ENCODE data around the gene PNMA3. TPM values are rescaled to one million over a fixed set of nuclear protein-coding genes. Genes with fewer than 3 reads are reported as not detected.
"Not testable (repeated sequence)": the region's sequence is repeated elsewhere in the genome, so short reads cannot be mapped to it uniquely, and the experiment has no call there.

The PNMA3 gene
- under 1 TPM in 2 of 6 donors, not detected in 4; 0.35 to 0.49 TPM for polyA plus RNA-seq (ENCODE audit: low read depth in 6 of 6)

GRCh38 chrX:153055871-153056749 lies at the start of gene PNMA3:
Gene PNMA3 (plus strand): TSS chrX:153056470. CDS start chrX:153057056, 586 bp downstream.
- no peak within 1 kb of the TSS for H3K27ac Mint-ChIP-seq

GRCh38 chrX:153017174-153017573 lies 39.1 kb upstream of the PNMA3 start:
- not testable (repeated sequence) for H3K4me1 Mint-ChIP-seq; ATAC-seq (ENCODE audit: low read depth in 2 of 2); H3K36me3 Mint-ChIP-seq; H3K4me3 Mint-ChIP-seq; H3K27ac Mint-ChIP-seq; DNase-seq
- peaks cover 0 to 13% (median 6%) of the 10 kb centered on the region in 7 donors for H3K9me3 Mint-ChIP-seq
- H3K27me3 Mint-ChIP-seq = peaks cover 11 to 31% (median 25%) of the 10 kb centered on the region in 3 donors

More at GRCh38 chrX:153055871-153056749, at the start of gene PNMA3:
- H3K27me3 Mint-ChIP-seq = peaks cover 0 to 19% (median 15%) of the 10 kb centered on the region in 3 donors
- peak within 1 kb of the TSS in 6 of 8 donors; percentile 22 to 55 (median 50) for H3K4me3 Mint-ChIP-seq
- ATAC-seq (ENCODE audit: low read depth in 2 of 2) (peak in 1 of 2 donors; percentile 21), DNase-seq (no peak)
- no peaks in the 10 kb centered on the region for H3K36me3 Mint-ChIP-seq
- H3K4me1 Mint-ChIP-seq = no peaks in the 10 kb centered on the region
- peaks cover 0 to 2% (median 0%) of the 10 kb centered on the region in 7 donors for H3K9me3 Mint-ChIP-seq

GRCh38 chrX:153019166-153019565 lies 37.1 kb upstream of the PNMA3 start:
- Mint-ChIP-seq H3K4me3 (no peak overlapping the region), H3K27me3 (peaks cover 7 to 26% (median 19%) of the 10 kb centered on the region in 3 donors), H3K4me1 (no peaks in the 10 kb centered on the region), H3K36me3 (no peaks in the 10 kb centered on the region), H3K9me3 (peaks cover 0 to 13% (median 7%) of the 10 kb centered on the region in 7 donors), H3K27ac (no peak overlapping the region)
- DNase-seq = no peak
- ATAC-seq (ENCODE audit: low read depth in 2 of 2) = no peak

- H3K27me3 Mint-ChIP-seq = peaks cover 0 to 13% (median 4%) of the 10 kb centered on the region in 3 donors
- not testable (repeated sequence) for H3K27ac Mint-ChIP-seq; H3K4me3 Mint-ChIP-seq; H3K4me1 Mint-ChIP-seq; DNase-seq; H3K36me3 Mint-ChIP-seq; ATAC-seq (ENCODE audit: low read depth in 2 of 2); H3K9me3 Mint-ChIP-seq
Measured at GRCh38 chrX:153026501-153026900, 29.8 kb upstream of the PNMA3 start.

- not testable (repeated sequence) for ATAC-seq (ENCODE audit: low read depth in 2 of 2); DNase-seq
Measured at GRCh38 chrX:153028487-153028886, 27.8 kb upstream of the PNMA3 start.

GRCh38 chrX:153029162-153029561 lies 27.1 kb upstream of the PNMA3 start:
- peaks cover 0 to 11% (median 0%) of the 10 kb centered on the region in 3 donors for H3K4me1 Mint-ChIP-seq
- H3K36me3 Mint-ChIP-seq = no peaks in the 10 kb centered on the region
- H3K4me3 Mint-ChIP-seq = peak overlapping the region in 1 of 8 donors; percentile 24
- ATAC-seq (ENCODE audit: low read depth in 2 of 2) (no peak), DNase-seq (no peak)
- H3K27ac Mint-ChIP-seq = no peak overlapping the region
- peaks cover 0 to 3% (median 0%) of the 10 kb centered on the region in 7 donors for H3K9me3 Mint-ChIP-seq
- H3K27me3 Mint-ChIP-seq = peaks cover 0 to 9% (median 0%) of the 10 kb centered on the region in 3 donors

More at GRCh38 chrX:153028487-153028886, 27.8 kb upstream of the PNMA3 start:
- H3K27me3 Mint-ChIP-seq, H3K9me3 Mint-ChIP-seq, H3K27ac Mint-ChIP-seq, H3K4me3 Mint-ChIP-seq, H3K36me3 Mint-ChIP-seq: not testable (repeated sequence)
- H3K4me1 Mint-ChIP-seq = peaks cover 0 to 11% (median 0%) of the 10 kb centered on the region in 3 donors

- Mint-ChIP-seq H3K4me3 (no peak overlapping the region), H3K27ac (no peak overlapping the region), H3K9me3 (peaks cover 0 to 3% (median 0%) of the 10 kb centered on the region in 7 donors), H3K36me3 (no peaks in the 10 kb centered on the region), H3K4me1 (peaks cover 0 to 11% (median 0%) of the 10 kb centered on the region in 3 donors), H3K27me3 (peaks cover 0 to 9% (median 0%) of the 10 kb centered on the region in 3 donors)
- DNase-seq (no peak), ATAC-seq (ENCODE audit: low read depth in 2 of 2) (no peak)
Measured at GRCh38 chrX:153029875-153030274, 26.4 kb upstream of the PNMA3 start.

GRCh38 chrX:153030801-153031200 lies 25.5 kb upstream of the PNMA3 start:
- Mint-ChIP-seq H3K36me3 (no peaks in the 10 kb centered on the region), H3K27ac (no peak overlapping the region), H3K9me3 (peaks cover 0 to 3% (median 1%) of the 10 kb centered on the region in 7 donors), H3K4me1 (peaks cover 0 to 11% (median 0%) of the 10 kb centered on the region in 3 donors), H3K4me3 (no peak overlapping the region), H3K27me3 (peaks cover 0 to 9% (median 0%) of the 10 kb centered on the region in 3 donors)
- no peak for ATAC-seq (ENCODE audit: low read depth in 2 of 2)
- no peak for DNase-seq

- DNase-seq (peak; percentile 47), ATAC-seq (ENCODE audit: low read depth in 2 of 2) (peak; percentile 77 to 86)
- peaks cover 0 to 5% (median 0%) of the 10 kb centered on the region in 7 donors for H3K9me3 Mint-ChIP-seq
- H3K36me3 Mint-ChIP-seq = no peaks in the 10 kb centered on the region
- peaks cover 0 to 9% (median 0%) of the 10 kb centered on the region in 3 donors for H3K27me3 Mint-ChIP-seq
- H3K4me3 Mint-ChIP-seq = peak overlapping the region; percentile 75 to 91 (median 89)
- H3K27ac Mint-ChIP-seq = peak overlapping the region; percentile 69 to 88 (median 80)
- H3K4me1 Mint-ChIP-seq = peaks cover 0 to 11% (median 0%) of the 10 kb centered on the region in 3 donors
Measured at GRCh38 chrX:153032397-153033118, 23.7 kb upstream of the PNMA3 start.

- H3K27ac Mint-ChIP-seq = no peak overlapping the region
- DNase-seq = no peak
- H3K9me3 Mint-ChIP-seq = peaks cover 0 to 33% (median 21%) of the 10 kb centered on the region in 7 donors
- H3K4me1 Mint-ChIP-seq = no peaks in the 10 kb centered on the region
- H3K36me3 Mint-ChIP-seq = peaks cover 11 to 17% of the 10 kb centered on the region in 2 donors
- no peak for ATAC-seq (ENCODE audit: low read depth in 2 of 2)
- H3K4me3 Mint-ChIP-seq = peak overlapping the region in 1 of 8 donors; percentile 26
- H3K27me3 Mint-ChIP-seq = peaks cover 0 to 9% (median 8%) of the 10 kb centered on the region in 3 donors
Measured at GRCh38 chrX:153049093-153049492, 7.2 kb upstream of the PNMA3 start.

GRCh38 chrX:153052534-153052933 lies 3.7 kb upstream of the PNMA3 start:
- ATAC-seq (ENCODE audit: low read depth in 2 of 2) = no peak
- H3K27ac Mint-ChIP-seq = no peak overlapping the region
- H3K4me1 Mint-ChIP-seq = no peaks in the 10 kb centered on the region
- H3K36me3 Mint-ChIP-seq = peaks cover 11 to 17% of the 10 kb centered on the region in 2 donors
- H3K9me3 Mint-ChIP-seq = peaks cover 0 to 31% (median 21%) of the 10 kb centered on the region in 7 donors
- peaks cover 0 to 23% (median 15%) of the 10 kb centered on the region in 3 donors for H3K27me3 Mint-ChIP-seq
- no peak for DNase-seq
- H3K4me3 Mint-ChIP-seq = no peak overlapping the region

GRCh38 chrX:153057281-153057680 lies 1.0 kb downstream of the PNMA3 start:
- H3K36me3 Mint-ChIP-seq = no peaks in the 10 kb centered on the region
- DNase-seq (no peak), ATAC-seq (ENCODE audit: low read depth in 2 of 2) (no peak)
- peaks cover 0 to 1% (median 0%) of the 10 kb centered on the region in 7 donors for H3K9me3 Mint-ChIP-seq
- no peak overlapping the region for H3K27ac Mint-ChIP-seq
- H3K4me3 Mint-ChIP-seq = peak overlapping the region in 3 of 8 donors; percentile 22 to 51 (median 35)
- H3K27me3 Mint-ChIP-seq = peaks cover 0 to 19% (median 15%) of the 10 kb centered on the region in 3 donors
- H3K4me1 Mint-ChIP-seq = no peaks in the 10 kb centered on the region

All from naive B cell (primary cell).